ENCODE data around the gene KIAA0319L. TPM values are rescaled to one million over a fixed set of nuclear protein-coding genes. Genes with fewer than 3 reads are reported as not detected.

Gene KIAA0319L
- total and polyA plus RNA-seq, 8 donors: 13.1 to 146 (median 39.1) TPM

DNA sequence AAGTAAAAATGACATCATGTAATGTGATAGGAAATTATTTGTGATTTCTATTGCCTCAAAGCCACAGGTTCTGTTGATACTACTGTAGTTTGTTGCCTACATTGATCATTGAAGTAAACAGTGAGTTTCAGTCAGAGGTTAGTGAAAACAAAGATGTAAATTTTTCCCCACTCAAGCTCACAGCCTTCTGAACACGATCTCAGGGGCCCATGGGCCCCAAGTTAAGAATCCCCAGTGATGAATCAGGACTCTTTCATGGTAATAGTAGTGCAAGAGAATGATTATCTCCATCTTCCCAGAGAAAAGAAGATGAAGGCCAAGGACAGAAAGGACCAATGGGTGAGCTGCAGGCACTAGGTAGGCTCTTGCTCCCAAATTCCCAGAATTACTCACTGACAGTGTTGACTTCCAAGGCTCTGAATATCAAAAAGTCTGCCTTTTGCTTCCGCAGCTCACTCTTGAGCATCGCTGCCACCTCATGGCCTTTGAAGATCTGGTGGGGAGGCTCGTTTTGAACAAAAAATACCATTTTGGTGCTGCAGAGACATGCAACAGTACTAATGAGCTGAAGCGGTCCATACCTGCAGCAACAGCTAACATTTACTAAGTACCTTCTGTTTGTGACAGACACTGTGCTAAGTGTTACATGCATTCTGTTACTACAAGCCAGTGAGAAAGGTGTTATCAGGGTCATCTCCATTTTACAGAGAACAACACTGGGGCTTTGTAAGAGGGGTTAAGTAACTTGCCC lies 113.3 kb downstream of the KIAA0319L start:
- no peak overlapping the region for H3K27ac ChIP-seq
- no peak overlapping the region for H3K4me3 ChIP-seq
- no peaks in the 10 kb centered on the region for H3K27me3 ChIP-seq
- TF ChIP-seq EP300 (IDR thresholded peaks at IDR 0.05): no peak
- intact Hi-C loops (cut with DNase I; ENCODE audit: low total_unique reads): loop anchor here (10.0 kb wide), 1 partner anchor 281 kb away; no protein-coding TSS in a partner anchor
- DNase-seq: no peak
- peaks cover 10 to 21% (median 15%) of the 10 kb centered on the region in 4 donors for H3K4me1 ChIP-seq
- H3K36me3 ChIP-seq: peaks cover 47 to 98% (median 97%) of the 10 kb centered on the region in 4 donors
- H3K9me3 ChIP-seq: no peaks in the 10 kb centered on the region
- 75 to 82% (median 78%) methylated on average over 5 of the region's 5 CpGs for WGBS, 5 donors

DNA sequence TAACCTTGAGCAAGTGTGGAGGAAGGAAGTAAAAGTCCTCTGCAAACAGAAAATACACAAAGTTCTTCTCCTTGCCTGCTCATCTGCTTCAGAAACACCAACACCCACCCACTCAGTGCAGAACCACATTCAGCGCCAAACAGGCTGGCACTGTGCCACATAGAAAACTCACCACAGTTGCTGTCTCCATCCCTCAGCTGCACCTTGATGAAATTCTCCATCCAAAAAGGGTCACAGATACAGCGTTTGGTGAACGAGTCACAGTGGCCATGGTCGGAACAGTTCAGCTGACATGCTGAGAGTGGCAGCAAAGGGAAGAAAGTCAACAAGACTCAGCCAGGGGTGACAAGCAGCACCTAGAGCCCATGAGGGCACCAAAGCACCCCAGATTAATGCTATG lies 114.5 kb downstream of the KIAA0319L start:
- Histone ChIP-seq H3K27ac (no peak overlapping the region), H3K36me3 (peaks cover 52 to 99% (median 93%) of the 10 kb centered on the region in 4 donors), H3K4me3 (no peak overlapping the region), H3K9me3 (no peaks in the 10 kb centered on the region), H3K27me3 (no peaks in the 10 kb centered on the region), H3K4me1 (peaks cover 0 to 9% (median 5%) of the 10 kb centered on the region in 4 donors)
- no peak for DNase-seq
- 71 to 95% (median 79%) methylated on average over 4 of the region's 4 CpGs for WGBS, 5 donors
- intact Hi-C loops (cut with DNase I; ENCODE audit: low total_unique reads): loop anchor here (10.0 kb wide), 1 partner anchor 282 kb away; no protein-coding TSS in a partner anchor
- TF ChIP-seq, protein P1, sequence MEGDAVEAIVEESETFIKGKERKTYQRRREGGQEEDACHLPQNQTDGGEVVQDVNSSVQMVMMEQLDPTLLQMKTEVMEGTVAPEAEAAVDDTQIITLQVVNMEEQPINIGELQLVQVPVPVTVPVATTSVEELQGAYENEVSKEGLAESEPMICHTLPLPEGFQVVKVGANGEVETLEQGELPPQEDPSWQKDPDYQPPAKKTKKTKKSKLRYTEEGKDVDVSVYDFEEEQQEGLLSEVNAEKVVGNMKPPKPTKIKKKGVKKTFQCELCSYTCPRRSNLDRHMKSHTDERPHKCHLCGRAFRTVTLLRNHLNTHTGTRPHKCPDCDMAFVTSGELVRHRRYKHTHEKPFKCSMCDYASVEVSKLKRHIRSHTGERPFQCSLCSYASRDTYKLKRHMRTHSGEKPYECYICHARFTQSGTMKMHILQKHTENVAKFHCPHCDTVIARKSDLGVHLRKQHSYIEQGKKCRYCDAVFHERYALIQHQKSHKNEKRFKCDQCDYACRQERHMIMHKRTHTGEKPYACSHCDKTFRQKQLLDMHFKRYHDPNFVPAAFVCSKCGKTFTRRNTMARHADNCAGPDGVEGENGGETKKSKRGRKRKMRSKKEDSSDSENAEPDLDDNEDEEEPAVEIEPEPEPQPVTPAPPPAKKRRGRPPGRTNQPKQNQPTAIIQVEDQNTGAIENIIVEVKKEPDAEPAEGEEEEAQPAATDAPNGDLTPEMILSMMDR (IDR thresholded peaks at IDR 0.05): no peak
- TF ChIP-seq POLR2AphosphoS5 (IDR thresholded peaks at IDR 0.05): no peak
- no peak for TF ChIP-seq POLR2A (IDR thresholded peaks at IDR 0.05)
- TF ChIP-seq EP300 (IDR thresholded peaks at IDR 0.05): no peak

DNA sequence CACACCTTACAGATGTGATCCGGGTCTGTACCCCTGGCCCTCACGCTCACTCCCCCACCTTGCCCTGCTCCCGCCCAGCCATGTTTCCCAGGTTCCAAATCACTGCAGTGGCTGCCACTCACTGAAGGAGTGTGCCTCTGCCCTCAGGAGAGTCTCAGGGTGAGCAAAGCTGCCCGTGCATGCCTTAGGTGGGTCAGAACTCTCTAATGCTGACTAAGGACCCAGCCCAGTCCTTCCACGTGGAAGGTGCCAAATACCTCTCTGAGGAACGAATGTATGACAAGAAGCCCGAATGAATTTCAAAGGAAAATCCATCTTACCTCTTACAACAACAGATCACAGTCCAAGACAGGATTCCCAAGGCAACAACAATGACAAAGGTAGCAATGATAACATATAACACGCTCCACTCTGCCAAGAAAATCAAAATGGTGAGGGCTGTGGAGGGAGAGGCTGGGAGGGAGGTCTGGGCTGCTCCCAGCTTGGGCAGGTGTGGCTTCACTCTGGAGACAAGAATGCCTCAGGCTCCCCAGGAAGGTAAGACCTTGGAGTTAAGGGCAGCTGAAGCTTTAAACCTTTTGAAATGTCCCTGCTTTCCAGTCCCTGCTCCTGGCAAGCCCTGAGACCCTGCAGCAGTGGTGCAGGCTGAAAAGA lies 115.2 kb downstream of the KIAA0319L start:
- Histone ChIP-seq H3K4me1 (peaks cover 0 to 5% (median under 1%) of the 10 kb centered on the region in 4 donors), H3K36me3 (peaks cover 53 to 99% (median 95%) of the 10 kb centered on the region in 4 donors), H3K9me3 (no peaks in the 10 kb centered on the region), H3K4me3 (no peak overlapping the region), H3K27me3 (no peaks in the 10 kb centered on the region), H3K27ac (no peak overlapping the region)
- no peak for DNase-seq
- TF ChIP-seq EP300 (IDR thresholded peaks at IDR 0.05) (no peak), POLR2A (IDR thresholded peaks at IDR 0.05) (no peak), POLR2AphosphoS5 (IDR thresholded peaks at IDR 0.05) (no peak)
- TF ChIP-seq, protein P1 (IDR thresholded peaks at IDR 0.05): no peak
- intact Hi-C loops (cut with DNase I; ENCODE audit: low total_unique reads): loop anchor here (10.0 kb wide), 1 partner anchor 283 kb away; no protein-coding TSS in a partner anchor
- 73 to 87% (median 80%) methylated on average over 8 of the region's 8 CpGs for WGBS, 5 donors

DNA sequence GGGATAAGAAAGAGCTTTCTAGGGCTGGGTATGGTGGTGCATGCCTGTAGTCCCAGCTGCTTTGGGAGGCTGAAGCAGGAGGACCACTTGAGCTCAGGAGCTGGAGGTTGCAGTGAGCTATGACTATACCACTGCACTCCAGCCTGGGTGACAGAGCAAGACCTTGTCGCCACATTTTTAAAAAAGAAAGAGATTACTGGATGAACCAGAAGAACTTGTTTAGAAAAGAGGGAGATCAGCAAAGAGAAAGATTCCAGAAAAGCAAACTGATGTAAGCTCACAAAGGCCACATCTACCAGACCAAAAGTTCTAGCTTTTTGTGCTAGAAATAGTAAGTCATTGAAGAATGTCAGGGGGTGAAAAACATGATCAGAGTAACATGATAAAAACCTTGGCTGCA lies 117.6 kb downstream of the KIAA0319L start:
- no peaks in the 10 kb centered on the region for H3K9me3 ChIP-seq
- no peak overlapping the region for H3K27ac ChIP-seq
- TF ChIP-seq EP300 (IDR thresholded peaks at IDR 0.05): no peak
- TF ChIP-seq, protein P1 (IDR thresholded peaks at IDR 0.05): no peak
- H3K4me1 ChIP-seq: no peaks in the 10 kb centered on the region
- peaks cover 71 to 99% (median 96%) of the 10 kb centered on the region in 4 donors for H3K36me3 ChIP-seq
- intact Hi-C loops (cut with DNase I; ENCODE audit: low total_unique reads): loop anchor here (10.0 kb wide), 1 partner anchor 285 kb away; no protein-coding TSS in a partner anchor
- H3K4me3 ChIP-seq: no peak overlapping the region
- no peak for DNase-seq
- 82 to 100% (median 91%) methylated on average over 1 of the region's 1 CpG for WGBS, 5 donors
- no peaks in the 10 kb centered on the region for H3K27me3 ChIP-seq

Measured in stomach (tissue), 9 donors.